Measurements from ENCODE around the gene ZBTB24.
A peak's percentile ranks its signal among the peaks of the same experiment; 100 is the strongest.

Gene ZBTB24

DNA sequence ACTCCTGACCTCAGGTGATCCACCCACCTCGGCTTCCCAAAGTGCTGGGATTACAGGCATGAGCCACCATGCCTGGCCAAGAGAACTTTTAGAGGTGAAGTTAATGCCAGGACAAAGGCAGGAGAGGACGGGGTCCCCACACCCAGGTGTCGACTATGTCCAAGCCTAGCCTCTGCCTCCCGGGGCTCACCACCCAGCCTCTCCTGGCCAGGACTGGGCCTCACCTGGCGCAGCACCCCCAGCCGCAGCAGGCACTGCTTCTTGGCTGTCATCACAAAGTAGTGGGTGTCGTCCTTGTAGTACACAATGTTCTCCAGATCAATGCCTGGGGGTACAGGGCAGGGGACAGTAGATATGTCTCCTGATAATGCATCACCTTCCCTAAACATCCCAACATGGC is 31.6 kb downstream of the ZBTB24 start:
- no peak for DNase-seq (ENCODE audit: low read depth)

DNA sequence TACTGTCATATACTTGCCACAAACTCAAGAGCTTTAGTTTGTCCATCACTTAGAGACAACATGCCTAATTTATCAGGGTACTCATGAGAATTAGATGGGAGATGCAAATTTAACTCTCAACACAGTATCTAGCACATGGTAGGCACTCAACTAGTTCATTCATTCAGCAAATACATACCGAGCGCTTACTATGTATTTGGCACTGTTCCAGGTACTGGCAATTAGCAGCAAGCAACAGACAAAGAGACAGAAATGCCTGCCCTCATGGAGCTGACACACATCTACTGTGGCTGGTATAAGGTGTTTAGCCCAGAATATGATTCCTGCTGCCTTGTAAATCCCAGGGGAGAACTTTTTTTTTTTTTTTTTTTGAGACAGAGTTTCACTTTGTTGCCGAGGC is 32.2 kb downstream of the ZBTB24 start:
- DNase-seq (ENCODE audit: low read depth) = no peak

DNA sequence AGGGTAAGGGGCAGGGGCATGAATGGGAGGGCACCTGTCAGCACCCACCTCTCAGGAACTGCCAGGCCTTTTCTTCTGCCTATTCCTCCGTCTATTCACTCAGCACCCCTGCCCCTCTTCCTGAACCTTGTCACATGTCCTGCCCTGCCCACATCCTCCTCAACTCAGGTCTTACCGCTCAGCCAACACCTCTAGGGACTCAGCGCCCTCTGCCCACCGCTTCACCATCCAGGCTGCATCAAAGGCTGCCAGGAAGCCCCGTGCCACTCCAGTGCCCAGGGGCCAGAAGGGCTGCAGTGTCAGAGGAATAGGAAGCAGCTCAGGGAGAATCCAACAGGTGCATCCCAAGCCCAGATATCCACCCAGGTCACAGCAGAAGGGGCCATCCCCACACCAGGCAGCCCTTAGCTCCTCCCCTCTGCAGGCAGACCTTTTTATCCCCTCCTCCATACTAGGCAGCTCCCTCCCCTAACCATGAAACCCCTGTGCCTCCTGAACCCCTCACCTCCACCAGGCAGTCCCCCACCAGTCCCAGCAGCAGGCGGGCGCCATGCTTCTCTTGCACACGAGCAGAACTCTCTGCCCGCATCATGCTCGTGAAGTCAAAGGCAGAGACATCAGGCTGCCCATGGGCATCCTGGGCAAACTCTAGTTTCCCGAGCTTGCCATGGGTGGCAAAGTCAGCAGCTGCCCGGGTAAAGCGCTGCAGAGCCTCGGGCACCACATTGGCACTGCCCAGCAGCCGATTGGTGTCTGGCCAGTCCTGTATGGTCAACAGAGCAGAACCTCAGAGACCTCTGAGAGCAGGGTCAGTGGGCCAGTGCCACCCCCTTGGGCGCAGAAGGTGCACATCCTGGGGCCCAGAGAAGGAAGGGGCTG is 33.0 kb downstream of the ZBTB24 start:
- DNase-seq (ENCODE audit: low read depth) = no peak

DNA sequence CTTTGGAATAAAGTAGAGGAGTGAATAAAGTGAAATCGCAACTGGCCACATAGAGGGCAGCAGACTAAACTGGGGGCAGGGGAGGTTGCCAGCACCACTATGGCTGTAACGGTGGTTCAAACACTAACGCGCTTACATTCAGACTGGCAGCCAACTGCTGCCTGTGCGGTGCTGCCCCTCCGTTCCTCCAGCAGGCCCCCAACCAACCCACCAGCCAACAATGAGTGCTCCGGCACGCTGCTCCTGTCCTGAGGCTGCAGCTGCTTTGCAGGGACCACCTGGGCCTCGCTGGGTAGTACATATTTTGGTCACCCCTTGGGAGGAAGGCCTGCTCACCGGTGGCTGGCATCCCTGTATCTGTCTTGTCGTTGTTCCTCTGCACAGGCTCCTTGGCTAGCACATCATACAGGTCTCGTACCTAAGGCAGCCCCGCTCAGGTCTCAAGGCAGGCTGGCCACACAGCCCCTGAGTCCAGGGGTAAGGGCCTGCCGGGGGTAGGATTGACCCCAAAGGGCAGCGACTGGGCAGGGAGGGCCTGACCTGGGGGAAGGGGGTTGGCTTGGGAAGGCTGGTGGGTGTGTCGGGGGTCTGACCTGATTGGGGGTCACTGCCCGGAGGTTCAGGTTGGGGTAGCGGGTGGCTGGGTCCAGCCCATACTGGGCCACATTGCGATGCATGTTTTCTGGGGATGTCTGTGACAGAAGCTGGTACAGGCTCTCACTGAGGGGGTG is 33.8 kb downstream of the ZBTB24 start:
- DNase-seq (ENCODE audit: low read depth) = no peak

DNA sequence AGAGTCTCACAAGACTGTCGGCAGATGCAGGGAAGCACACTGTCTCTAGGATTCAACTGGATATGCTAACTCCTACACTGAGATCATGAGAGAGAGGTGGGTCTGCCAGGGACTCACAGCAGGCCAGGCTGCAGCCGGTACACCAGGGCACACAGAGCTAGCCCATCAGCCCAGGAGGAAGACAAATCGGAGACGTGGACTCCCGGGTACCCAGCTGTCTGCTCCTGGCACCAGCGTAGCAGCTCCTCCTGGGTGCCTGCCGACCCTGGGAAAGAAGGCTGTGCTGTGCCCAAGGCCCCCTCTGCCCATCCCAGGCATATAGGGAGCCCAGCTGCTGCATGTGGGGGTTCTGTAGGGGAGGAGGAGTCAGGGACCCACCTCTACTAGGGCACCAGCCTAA is 34.4 kb downstream of the ZBTB24 start:
- DNase-seq (ENCODE audit: low read depth) = no peak

DNA sequence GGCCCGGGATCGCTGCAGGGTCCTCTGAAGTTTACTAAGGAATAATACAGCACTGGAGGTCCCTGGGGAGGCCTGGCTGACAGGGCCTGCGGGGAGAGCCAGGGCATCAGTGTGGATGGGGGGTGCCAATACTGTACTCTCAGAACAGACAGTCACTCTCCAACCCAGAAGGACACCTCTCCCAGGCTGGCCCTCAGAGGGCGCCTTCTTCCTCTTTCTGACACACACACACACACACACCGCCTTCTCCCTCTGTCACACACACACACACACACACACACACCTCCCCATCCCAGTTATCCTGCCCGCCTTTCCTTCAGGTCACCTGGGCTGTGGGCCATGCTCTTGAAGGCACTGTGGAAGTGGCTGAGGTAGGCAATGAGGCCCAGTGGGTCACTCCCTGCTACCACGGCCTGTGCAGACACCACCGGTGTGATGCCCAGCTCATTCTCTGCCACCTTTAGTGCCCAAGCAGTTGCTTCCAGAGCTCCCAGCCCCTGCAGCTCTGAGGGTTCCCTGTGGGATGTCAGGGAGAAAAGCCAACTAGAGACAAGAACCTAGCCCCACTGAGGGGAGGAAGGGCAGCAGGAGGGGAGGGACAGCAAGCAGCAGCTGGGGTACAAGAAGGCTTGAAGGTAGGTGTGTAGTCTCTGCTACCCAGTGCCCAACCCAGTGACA is 35.0 kb downstream of the ZBTB24 start:
- no peak for DNase-seq (ENCODE audit: low read depth)

DNA sequence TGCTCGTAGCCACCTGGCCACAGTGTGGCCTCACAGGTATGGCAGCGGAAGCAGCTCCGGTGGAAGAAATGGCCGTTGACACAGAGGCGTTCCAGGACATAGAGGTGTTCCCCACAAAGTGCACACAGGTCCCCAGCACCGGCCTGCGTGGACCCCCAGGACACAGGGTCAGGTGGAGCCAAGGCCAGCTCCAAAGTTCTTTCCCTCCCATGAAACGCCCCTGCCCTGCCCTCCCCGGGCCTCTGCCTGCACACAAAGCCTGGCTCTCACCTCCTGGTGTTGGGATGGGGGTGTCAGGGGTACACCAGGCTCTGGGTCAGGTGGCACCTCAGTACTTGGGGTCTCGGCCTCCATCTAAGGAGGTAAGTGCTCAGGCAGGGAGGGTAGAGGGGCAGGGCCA is 35.9 kb downstream of the ZBTB24 start:
- DNase-seq (ENCODE audit: low read depth) = no peak

DNA sequence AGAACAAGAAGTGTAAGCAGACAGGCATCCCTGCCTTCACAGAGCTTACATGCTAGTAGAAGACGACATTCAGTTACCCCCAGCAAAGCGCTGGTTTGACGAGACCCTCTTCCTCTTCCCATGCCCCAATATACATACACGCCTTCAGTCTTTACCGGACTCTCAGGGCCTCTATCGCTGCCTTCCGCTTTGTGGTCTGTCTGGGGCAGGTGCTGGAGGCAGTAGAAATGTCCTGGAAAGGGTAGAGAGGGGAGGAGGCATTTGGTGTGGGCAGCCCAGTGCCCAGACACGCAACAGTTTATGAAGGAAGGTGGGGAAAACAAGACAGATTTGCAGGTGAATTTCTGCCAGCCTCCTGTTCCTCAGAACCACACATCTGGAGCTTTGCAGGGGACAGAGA is 36.5 kb downstream of the ZBTB24 start:
- no peak for DNase-seq (ENCODE audit: low read depth)

DNA sequence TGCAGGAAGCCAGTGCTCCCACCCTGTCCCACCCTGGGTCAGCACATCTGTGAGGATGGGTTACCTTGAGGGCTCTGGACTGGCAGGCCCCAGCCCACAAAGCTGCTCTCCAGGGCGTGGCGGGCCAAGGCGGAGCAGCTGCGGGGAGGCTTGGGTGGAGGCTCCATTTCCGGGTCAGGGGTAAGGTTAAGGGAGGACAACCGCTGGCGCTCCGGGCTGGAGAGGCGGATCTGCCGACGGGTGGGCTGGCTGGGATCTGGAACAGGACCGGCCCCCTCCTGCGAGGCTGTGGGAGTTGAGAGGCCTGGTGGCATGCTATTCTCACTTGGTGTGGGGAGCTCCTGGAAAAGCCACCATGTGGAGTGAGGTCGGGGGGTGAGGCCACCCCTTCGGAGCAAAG is 36.9 kb downstream of the ZBTB24 start:
- DNase-seq (ENCODE audit: low read depth) = no peak

DNA sequence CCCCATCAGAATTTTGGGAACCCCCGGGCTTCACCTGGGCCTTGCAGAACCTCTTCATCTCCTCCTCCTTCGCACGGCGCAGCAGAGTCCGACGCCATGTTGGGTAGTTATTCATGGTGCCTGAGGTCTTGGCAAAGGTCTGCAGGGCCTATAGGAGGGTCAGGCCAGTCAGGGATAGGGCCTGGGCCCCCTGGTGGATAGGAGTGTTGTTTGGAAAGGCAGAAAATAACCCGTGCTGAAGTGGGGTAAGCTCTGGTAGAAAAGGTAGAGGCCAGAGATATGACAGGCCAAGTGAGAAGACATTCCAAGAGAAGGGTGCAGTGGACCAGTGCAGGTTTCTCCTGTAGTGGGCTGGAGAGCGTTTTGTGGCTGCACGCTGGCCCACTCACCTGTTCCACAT is 37.6 kb downstream of the ZBTB24 start:
- no peak for DNase-seq (ENCODE audit: low read depth)

DNA sequence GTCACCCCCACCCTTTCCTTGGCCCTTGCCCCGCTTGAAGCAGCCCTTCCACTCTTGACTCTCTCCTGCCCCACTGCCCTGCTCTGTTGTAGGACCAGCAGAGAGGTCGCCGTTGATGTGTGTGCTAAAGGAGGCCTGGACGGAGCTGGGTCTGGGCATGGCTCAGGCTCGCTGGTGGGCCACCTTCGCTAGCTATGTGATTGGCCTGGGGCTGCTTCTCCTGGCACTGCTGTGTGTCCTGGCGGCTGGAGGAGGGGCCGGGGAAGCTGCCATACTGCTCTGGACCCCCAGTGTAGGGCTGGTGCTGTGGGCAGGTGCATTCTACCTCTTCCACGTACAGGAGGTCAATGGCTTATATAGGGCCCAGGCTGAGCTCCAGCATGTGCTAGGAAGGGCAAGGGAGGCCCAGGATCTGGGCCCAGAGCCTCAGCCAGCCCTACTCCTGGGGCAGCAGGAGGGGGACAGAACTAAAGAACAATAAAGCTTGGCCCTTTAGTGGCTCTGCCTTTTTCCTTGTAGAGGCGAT is 39.5 kb downstream of the ZBTB24 start:
- DNase-seq (ENCODE audit: low read depth) = no peak

DNA sequence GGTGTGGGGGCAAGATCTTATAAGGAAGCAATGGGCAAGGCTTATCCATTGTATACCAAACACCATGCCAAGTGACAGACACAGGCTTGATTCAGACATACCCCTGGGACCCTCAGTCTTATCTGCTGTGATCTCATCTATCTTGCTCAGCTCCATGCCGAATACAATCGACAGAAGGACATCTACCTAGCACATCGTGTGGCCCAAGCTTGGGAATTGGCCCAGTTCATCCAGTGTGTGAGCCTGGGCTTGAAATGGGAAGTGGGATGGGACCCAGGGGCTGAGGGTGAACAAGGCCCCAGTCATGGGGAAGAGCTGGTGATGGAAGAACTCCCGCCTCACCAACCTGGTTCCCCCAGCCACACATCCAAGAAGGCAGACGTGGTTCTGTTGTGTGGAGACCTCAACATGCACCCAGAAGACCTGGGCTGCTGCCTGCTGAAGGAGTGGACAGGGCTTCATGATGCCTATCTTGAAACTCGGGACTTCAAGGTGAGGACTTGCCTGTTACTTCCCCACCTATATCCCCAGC is 40.6 kb downstream of the ZBTB24 start:
- no peak for DNase-seq (ENCODE audit: low read depth)

DNA sequence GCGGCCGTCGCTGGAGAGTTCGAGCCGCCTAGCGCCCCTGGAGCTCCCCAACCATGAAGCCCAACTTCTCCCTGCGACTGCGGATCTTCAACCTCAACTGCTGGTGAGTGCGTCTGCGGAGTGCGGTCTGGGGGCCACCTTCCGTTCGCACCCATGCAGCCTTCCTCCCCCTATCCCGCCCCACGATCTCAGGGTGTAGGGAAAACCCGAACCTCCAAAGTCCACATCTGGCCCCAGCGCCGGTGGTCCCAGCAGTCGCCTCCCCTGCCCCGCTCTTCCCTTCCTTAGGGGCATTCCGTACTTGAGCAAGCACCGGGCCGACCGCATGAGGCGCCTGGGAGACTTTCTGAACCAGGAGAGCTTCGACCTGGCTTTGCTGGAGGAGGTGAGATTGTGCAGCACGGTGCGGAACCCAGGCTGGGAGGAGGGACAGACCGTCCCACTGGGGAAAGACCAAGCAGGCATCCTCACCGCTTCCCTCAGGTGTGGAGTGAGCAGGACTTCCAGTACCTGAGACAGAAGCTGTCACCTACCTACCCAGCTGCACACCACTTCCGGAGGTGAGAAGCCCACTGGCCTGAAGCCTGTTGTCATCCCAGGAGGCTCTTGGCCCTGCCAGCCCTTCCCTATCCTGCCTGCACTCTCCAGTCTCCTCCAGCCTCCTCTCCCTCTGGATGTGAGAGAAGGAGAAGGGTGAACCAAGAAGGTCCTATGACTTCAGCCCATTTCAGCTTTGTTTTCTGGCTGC is 41.8 kb downstream of the ZBTB24 start:
- no peak for DNase-seq (ENCODE audit: low read depth)

DNA sequence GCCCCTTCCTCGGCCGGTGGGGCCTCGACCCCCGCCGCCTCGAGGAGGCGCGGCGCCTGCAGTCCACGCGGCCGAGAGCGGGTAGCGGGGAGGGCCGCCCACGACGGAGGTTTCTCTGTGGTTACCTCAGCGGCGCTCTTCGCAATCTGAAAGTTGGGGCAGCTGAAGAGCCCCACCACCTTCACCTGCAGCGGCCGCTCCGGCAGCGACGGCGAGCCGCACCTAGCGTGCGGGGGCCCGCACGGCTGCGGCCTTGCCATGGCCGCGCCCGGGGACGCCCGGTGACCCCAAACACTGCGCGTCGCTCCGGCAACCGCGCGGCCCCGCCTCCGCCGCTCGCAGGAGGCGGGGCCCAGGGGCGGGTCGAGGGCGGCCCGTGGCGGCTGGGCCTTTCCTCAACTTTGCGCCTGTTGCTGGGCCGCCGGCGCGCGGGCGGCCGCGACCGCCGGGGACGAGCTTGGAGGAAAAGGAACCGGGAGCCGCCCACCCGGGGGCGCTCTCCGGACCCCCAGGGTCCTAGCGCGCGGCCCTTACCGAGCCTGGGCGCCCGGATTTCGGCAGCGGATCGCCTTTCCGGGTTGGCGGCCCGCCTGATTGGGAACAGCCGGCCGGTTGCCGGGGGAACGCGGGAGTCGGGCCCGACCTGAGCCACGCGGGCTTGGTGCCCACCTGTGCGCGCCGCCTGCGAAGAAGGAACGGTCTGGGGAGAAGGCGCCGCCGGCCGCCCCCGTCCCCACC is 42.5 kb downstream of the ZBTB24 start, which contains the start of the genes PPIL6 and SMPD2:
Gene PPIL6, minus strand, starts transcription at position 298 of the 738 bp plus-strand sequence. Its CDS starts 38 bp downstream, at position 260.
Gene SMPD2, plus strand, starts transcription at position 394 of the 738 bp plus-strand sequence. CDS start 398 bp downstream, outside the sequence.
- peak; percentile 57 for DNase-seq (ENCODE audit: low read depth)

DNA sequence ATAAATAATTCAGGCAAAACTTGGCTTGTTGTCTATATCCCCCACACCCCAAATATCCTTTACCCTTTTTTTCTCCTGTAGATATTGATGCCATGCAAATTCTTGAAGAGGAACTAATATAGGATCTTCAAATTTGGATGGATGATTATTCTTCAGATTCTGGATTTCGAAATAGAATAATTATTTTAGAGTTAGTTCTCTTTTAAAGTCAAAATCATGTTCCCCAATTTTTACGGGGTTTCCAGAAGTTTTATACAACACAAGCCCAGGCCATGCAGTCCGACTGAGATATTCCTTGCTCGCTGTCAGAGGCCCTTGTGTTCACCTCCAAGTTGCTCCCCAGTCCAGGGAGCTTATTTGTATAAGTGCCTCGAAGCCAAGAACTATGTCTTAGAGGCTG is 47.0 kb downstream of the ZBTB24 start:
- no peak for DNase-seq (ENCODE audit: low read depth)

DNA sequence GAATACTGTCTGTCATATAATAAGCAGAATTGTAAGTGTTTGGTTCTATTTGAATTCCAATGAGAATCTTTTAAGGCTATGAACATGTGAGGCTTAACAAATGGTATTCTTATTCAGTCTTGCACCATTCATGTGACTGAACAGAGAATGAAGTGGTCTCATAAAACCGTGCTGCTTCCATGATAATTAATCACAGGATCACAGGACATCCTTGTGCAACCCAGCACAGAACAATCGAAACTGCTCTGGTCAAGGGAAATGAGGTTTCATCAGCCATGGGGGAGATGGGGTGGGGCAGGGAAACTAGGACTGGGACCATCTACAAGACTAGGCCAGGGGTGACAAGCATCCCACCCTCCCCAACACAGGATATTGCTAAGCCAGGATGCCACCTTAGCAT is 48.6 kb downstream of the ZBTB24 start:
- no peak for DNase-seq (ENCODE audit: low read depth)

DNA sequence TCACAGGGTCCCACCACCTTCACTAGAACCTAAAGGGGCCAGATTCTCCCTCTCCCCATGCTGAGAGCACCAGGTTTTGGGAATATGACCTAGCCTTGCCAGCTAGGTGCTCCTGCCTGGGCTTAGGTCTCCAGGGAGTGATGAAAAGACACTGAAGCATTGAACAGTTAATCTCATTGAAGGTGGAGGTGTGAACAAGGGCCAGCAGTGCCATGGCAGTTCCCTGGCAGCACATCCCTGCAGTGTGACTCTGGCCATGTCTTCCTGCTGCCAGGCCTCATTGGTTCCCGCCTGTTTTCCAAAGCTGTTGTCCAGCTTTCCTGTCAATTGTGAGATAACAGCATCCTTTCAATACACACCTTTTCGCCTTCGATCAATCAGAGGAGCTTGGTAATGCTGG is 53.5 kb downstream of the ZBTB24 start:
- no peak for DNase-seq (ENCODE audit: low read depth)

DNA sequence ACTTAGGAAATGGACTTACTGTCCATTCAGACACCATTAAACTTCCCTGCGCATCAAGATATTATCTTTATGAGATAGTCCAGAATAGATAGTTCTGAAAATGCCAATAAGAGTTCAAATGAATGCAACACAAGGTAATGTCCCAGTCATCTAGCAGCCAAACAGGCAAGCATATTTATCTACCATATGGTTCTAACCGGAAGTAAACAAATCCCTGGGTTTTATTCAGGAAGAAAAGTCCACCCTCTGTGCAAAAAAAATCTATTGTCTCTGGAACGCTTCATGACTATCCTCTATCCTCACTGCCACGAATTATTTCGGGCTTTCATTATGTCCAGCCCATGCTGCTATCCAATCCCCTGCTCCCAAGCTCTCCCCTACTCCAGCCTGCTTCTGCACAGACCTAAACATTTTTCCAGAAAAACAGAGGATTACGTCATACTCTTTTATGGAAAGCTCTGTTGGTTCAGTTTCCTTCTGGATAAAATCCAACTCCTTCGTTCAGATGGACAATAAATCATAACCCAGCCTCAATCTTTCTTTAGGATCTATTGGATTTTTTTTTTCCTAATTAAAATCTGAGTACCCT is 54.0 kb downstream of the ZBTB24 start:
- DNase-seq (ENCODE audit: low read depth) = no peak

DNA sequence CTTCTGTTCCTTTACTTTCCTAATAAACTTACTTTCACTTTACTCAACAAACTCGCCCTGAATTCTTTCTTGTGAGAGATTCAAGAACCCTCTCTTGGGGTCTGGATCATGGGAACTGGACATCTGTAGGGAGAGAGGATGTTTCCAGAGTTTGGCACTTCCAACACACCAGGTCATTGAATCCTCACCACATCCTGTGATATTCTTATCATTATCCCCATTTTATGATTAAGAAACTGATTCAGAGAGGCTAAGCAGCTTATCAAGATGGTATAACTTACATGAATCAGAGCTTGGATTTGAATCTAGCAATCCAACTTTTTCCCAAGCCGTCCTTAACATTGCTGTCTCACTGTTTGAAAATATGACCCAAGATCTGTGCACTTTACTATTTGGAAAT is 58.1 kb downstream of the ZBTB24 start:
- DNase-seq (ENCODE audit: low read depth) = no peak

DNA sequence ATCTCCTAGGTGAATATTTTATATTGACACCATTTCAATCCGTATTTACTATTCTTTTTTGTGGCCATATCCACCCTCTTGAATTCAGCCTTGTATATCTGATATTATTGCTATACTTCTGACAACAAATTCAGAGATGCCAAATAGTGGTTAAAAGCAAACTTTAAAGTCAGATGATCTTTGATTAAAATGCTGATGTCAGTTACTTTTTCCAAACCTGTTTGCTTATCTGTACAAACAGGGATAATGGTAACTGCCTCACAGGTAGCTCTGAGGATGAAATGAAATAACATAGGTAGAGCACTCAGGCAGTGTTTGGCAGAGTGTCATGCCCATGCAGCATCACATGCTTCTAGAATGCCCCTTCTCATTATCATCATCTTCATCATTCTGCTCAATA is 61.8 kb downstream of the ZBTB24 start:
- DNase-seq (ENCODE audit: low read depth) = no peak
